Suprapubic skin (tissue), 4 donors: Measurements from ENCODE around the gene SPATA7. TPM values are rescaled to one million over a fixed set of nuclear protein-coding genes. Genes with fewer than 3 reads are reported as not detected.
"Not testable (repeated sequence)": the region's sequence is repeated elsewhere in the genome, so short reads cannot be mapped to it uniquely, and the experiment has no call there.

Source experiments
- DNase-seq, 2 donors: peaks; one replicate each; pipeline ENCODE4 v3.0.0-alpha.2; 2019; ENCODE audit warnings: low spot score in 2 of 2
- H3K27ac ChIP-seq: fragments of 200-600 bp; sonication (generic); one replicate; pipeline ENCODE4 v1.5.1; 2019
- H3K27me3 ChIP-seq: fragments of 200-600 bp; sonication (generic); one replicate; pipeline ENCODE4 v1.5.1; 2019
- H3K36me3 ChIP-seq: fragments of 200-600 bp; sonication (generic); one replicate; pipeline ENCODE4 v1.5.1; 2019
- H3K4me1 ChIP-seq: fragments of 200-600 bp; sonication (generic); one replicate; pipeline ENCODE4 v1.5.1; 2019
- H3K4me3 ChIP-seq: fragments of 200-600 bp; sonication (generic); one replicate; pipeline ENCODE4 v1.5.1; 2019; ENCODE audit warnings: mild to moderate bottlenecking
- H3K9me3 ChIP-seq: fragments of 200-600 bp; sonication (generic); one replicate; pipeline ENCODE4 v1.5.1; 2019
- CTCF ChIP-seq, 2 donors: fragments of 200-600 bp in 1 of 2; fragments of 450-650 bp in 1 of 2; sonication (generic) in 1 of 2; IDR thresholded peaks; one replicate each; pipeline ENCODE4 v1.5.1; 2016 to 2019; ENCODE audit warnings: antibody characterized with exemption in 2 of 2, mild to moderate bottlenecking in 1 of 2, moderate library complexity in 1 of 2
- EP300 ChIP-seq: sonication (generic); formaldehyde crosslinking; IDR thresholded peaks from one replicate; pipeline ENCODE4 v1.6.1; 2017; ENCODE audit warnings: antibody characterized with exemption
- POLR2A ChIP-seq, 2 donors: fragments of 450-650 bp; IDR thresholded peaks; one replicate each; pipeline ENCODE4 v1.6.1; 2017; ENCODE audit warnings: antibody characterized with exemption in 2 of 2, mild to moderate bottlenecking in 2 of 2, moderate library complexity in 2 of 2
- POLR2AphosphoS5 ChIP-seq, 3 donors: sonication (generic); formaldehyde crosslinking; IDR thresholded peaks; one replicate each; pipeline ENCODE4 v1.6.1; 2017; ENCODE audit warnings: antibody characterized with exemption in 3 of 3
- WGBS: methylation state at CpG from one replicate; pipeline ENCODE4 v1.1.5; 2018; 5-methylcytosine and 5-hydroxymethylcytosine counted together
- total RNA-seq, 4 donors: library from RNA; depleted of rRNA; stranded (reverse); fragments of >200 nt; gene quantifications; one replicate each; pipeline ENCODE4 v1.1.0, GENCODE V29; 2016

SPATA7 gene
- total RNA-seq, 4 donors from 2014 or later = 10.7 to 12.4 (median 11.6) TPM

DNA sequence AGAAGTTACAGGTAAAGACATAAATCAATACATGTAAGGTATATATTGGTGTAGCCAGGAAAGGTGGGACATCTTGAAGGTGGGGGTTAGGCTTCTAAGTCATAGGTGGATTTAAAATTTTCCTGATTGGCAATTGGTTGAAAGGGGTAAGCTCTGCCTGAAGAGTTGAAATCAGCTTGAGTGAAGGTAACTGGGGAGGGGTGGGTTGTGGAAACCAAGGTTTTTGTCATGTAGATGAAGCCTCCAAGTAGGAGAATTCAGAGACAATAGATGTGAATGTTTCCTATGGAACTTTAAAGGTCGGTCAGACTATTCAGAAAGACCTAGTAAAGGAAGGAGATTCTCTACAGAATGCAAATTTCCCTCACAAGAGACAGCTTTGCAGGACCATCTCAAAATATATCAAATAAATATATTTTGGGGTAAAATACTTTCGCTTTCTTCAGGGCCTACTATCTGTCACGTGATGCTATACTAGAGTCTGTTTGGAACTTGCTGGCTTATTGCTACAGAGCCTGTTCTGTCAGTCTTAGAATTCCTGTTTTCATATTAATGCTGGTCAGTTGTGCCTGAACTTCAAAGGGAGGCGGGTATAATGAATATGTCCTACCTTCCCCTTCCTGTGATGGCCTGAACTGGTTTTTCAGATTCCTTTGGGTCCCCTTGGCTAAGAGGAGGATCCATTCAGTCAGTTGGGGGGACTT, 20.6 kb upstream of the SPATA7 start:
- no peaks in the 10 kb centered on the region for H3K36me3 ChIP-seq
- 73% methylated on average over 4 of the region's 4 CpGs for WGBS
- DNase-seq = no peak
- TF ChIP-seq EP300 = no peak
- no peak for TF ChIP-seq POLR2AphosphoS5 (IDR thresholded peaks at IDR 0.05)
- TF ChIP-seq POLR2A (IDR thresholded peaks at IDR 0.05) = no peak
- TF ChIP-seq CTCF (IDR thresholded peaks at IDR 0.05) = no peak
- no peak overlapping the region for H3K27ac ChIP-seq
- peaks cover 3% of the 10 kb centered on the region for H3K27me3 ChIP-seq
- H3K9me3 ChIP-seq = no peaks in the 10 kb centered on the region
- H3K4me1 ChIP-seq = no peaks in the 10 kb centered on the region
- no peak overlapping the region for H3K4me3 ChIP-seq

- Histone ChIP-seq H3K27ac (no peak overlapping the region), H3K4me3 (no peak overlapping the region), H3K4me1 (no peaks in the 10 kb centered on the region), H3K27me3 (peaks cover 7% of the 10 kb centered on the region), H3K9me3 (no peaks in the 10 kb centered on the region), H3K36me3 (no peaks in the 10 kb centered on the region)
- WGBS = 85% methylated on average over 1 of the region's 1 CpG
- no peak for DNase-seq
- TF ChIP-seq POLR2AphosphoS5 (IDR thresholded peaks at IDR 0.05) (no peak), POLR2A (IDR thresholded peaks at IDR 0.05) (no peak), CTCF (IDR thresholded peaks at IDR 0.05) (no peak), EP300 (no peak)
Observed at GRCh38 chr14:88369496-88369895, 16.0 kb upstream of the SPATA7 start.

DNA sequence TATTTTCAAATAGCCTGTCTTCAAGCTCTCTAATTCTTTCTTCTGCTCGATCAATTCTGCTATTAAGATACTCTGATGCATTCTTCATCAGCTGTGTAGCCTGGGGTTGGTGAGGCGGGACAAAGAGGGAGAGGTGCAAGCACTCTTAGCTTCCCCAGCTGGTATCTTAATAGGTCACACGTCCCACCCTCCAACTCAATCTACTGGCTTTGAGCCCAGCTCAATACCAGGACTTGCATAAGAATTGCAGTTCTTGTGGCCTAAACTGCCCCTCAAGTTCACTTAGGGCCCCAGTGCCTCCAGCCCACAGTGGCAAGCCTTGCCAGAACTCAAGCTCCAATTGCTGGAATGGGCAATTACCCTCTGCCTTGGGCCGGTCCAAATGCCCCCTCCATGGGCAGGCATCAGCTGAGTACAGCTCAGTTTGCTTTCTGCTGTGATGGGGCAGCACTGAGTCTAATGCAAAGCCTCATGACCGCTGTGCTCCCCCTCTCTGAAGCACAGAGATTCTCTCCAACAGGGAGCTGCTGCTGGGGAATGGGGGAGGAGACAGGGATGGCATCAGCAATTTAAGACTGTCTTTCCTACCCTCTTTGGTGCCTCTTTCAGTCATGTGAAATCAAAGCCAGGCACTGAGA, 5.6 kb upstream of the SPATA7 start:
- TF ChIP-seq CTCF (IDR thresholded peaks at IDR 0.05) (no peak), POLR2AphosphoS5 (IDR thresholded peaks at IDR 0.05) (no peak), POLR2A (IDR thresholded peaks at IDR 0.05) (no peak), EP300 (no peak)
- H3K27ac ChIP-seq = no peak overlapping the region
- no peaks in the 10 kb centered on the region for H3K36me3 ChIP-seq
- no peak for DNase-seq
- H3K9me3 ChIP-seq = no peaks in the 10 kb centered on the region
- no peaks in the 10 kb centered on the region for H3K27me3 ChIP-seq
- peaks cover 4% of the 10 kb centered on the region for H3K4me1 ChIP-seq
- WGBS = 88% methylated on average over 4 of the region's 5 CpGs
- no peak overlapping the region for H3K4me3 ChIP-seq

DNA sequence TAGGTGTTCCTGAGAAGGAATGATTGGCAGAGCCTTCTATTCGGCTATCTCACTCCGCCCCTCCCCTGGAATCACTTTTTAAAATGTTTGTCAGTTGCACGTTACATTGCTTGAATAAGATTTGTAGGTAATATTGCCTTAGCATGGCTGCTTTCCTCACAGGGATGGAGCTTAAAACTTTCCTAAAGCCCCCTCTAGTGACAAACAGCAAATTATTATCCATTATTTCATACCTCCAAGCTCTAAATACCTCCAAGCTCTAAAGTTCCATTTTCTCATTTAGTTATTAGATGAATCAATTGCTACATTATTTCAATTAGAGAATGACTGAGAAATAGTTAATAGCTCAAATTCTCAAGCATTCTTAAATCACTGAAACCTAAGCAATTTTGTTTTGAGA, 5.1 kb upstream of the SPATA7 start:
- Histone ChIP-seq H3K36me3 (no peaks in the 10 kb centered on the region), H3K27me3 (no peaks in the 10 kb centered on the region), H3K27ac (no peak overlapping the region), H3K9me3 (no peaks in the 10 kb centered on the region), H3K4me3 (no peak overlapping the region), H3K4me1 (peaks cover 6% of the 10 kb centered on the region)
- TF ChIP-seq EP300 = no peak
- TF ChIP-seq POLR2A (IDR thresholded peaks at IDR 0.05) = no peak
- TF ChIP-seq CTCF (IDR thresholded peaks at IDR 0.05) = no peak
- TF ChIP-seq POLR2AphosphoS5 (IDR thresholded peaks at IDR 0.05) = no peak
- 57% methylated on average over 3 of the region's 3 CpGs for WGBS
- DNase-seq = no peak

GRCh38 chr14:88381634-88382033, 3.8 kb upstream of the SPATA7 start:
- H3K9me3 ChIP-seq, H3K4me3 ChIP-seq: not testable (repeated sequence)
- 94% methylated on average over 12 of the region's 12 CpGs for WGBS

More at GRCh38 chr14:88381634-88382033, 3.8 kb upstream of the SPATA7 start:
- not testable (repeated sequence) for DNase-seq, H3K27ac ChIP-seq, H3K36me3 ChIP-seq, H3K27me3 ChIP-seq
- peaks cover 14% of the 10 kb centered on the region for H3K4me1 ChIP-seq
